ENCODE data around the gene PLD3.

PLD3 gene

GRCh38 chr19:40337107-40337506 lies 11.4 kb upstream of the PLD3 start:
- in situ Hi-C loops (cut with HindIII; ENCODE audit: low pct_unique_long_range_greater_than_20kb, low sequenced_read_pairs), result no loop called here
- TF ChIP-seq JUND (IDR thresholded peaks at IDR 0.05; ENCODE audit: low read depth), result no peak
- no peak for DNase-seq (ENCODE audit: low read depth in 1 of 2, low spot score in 1 of 2)

GRCh38 chr19:40337594-40337993 lies 10.9 kb upstream of the PLD3 start:
- DNase-seq (ENCODE audit: low read depth in 1 of 2, low spot score in 1 of 2), result no peak
- TF ChIP-seq JUND (IDR thresholded peaks at IDR 0.05; ENCODE audit: low read depth), result no peak
- in situ Hi-C loops (cut with HindIII; ENCODE audit: low pct_unique_long_range_greater_than_20kb, low sequenced_read_pairs), result no loop called here

GRCh38 chr19:40339018-40339728 lies 9.3 kb upstream of the PLD3 start:
- in situ Hi-C loops (cut with HindIII; ENCODE audit: low pct_unique_long_range_greater_than_20kb, low sequenced_read_pairs), result no loop called here
- TF ChIP-seq JUND (IDR thresholded peaks at IDR 0.05; ENCODE audit: low read depth), result no peak
- DNase-seq (ENCODE audit: low read depth in 1 of 2, low spot score in 1 of 2), result no peak

- in situ Hi-C loops (cut with HindIII; ENCODE audit: low pct_unique_long_range_greater_than_20kb, low sequenced_read_pairs), result no loop called here
- no peak for TF ChIP-seq JUND (IDR thresholded peaks at IDR 0.05; ENCODE audit: low read depth)
- DNase-seq (ENCODE audit: low read depth in 1 of 2, low spot score in 1 of 2), result peak in 1 of 2 experiments; percentile 40
These were observed 6.7 kb upstream of the PLD3 start for GRCh38 chr19:40341601-40342482.

- no peak for TF ChIP-seq JUND (IDR thresholded peaks at IDR 0.05; ENCODE audit: low read depth)
- DNase-seq (ENCODE audit: low read depth in 1 of 2, low spot score in 1 of 2), result no peak
- in situ Hi-C loops (cut with HindIII; ENCODE audit: low pct_unique_long_range_greater_than_20kb, low sequenced_read_pairs), result no loop called here
These were observed 5.7 kb upstream of the PLD3 start for GRCh38 chr19:40342644-40343311.

GRCh38 chr19:40344422-40344821 lies 4.1 kb upstream of the PLD3 start:
- peak in 1 of 2 experiments; percentile 55 for DNase-seq (ENCODE audit: low read depth in 1 of 2, low spot score in 1 of 2)
- TF ChIP-seq JUND (IDR thresholded peaks at IDR 0.05; ENCODE audit: low read depth), result no peak
- in situ Hi-C loops (cut with HindIII; ENCODE audit: low pct_unique_long_range_greater_than_20kb, low sequenced_read_pairs), result no loop called here

- in situ Hi-C loops (cut with HindIII; ENCODE audit: low pct_unique_long_range_greater_than_20kb, low sequenced_read_pairs), result no loop called here
- DNase-seq (ENCODE audit: low read depth in 1 of 2, low spot score in 1 of 2), result peak in 1 of 2 experiments; percentile 45
- no peak for TF ChIP-seq JUND (IDR thresholded peaks at IDR 0.05; ENCODE audit: low read depth)
These were observed 539 bp downstream of the PLD3 start for GRCh38 chr19:40348961-40349507.

GRCh38 chr19:40355975-40356680 lies 7.6 kb downstream of the PLD3 start:
- DNase-seq (ENCODE audit: low read depth in 1 of 2, low spot score in 1 of 2), result no peak
- no peak for TF ChIP-seq JUND (IDR thresholded peaks at IDR 0.05; ENCODE audit: low read depth)
- in situ Hi-C loops (cut with HindIII; ENCODE audit: low pct_unique_long_range_greater_than_20kb, low sequenced_read_pairs), result no loop called here

- in situ Hi-C loops (cut with HindIII; ENCODE audit: low pct_unique_long_range_greater_than_20kb, low sequenced_read_pairs), result no loop called here
- DNase-seq (ENCODE audit: low read depth in 1 of 2, low spot score in 1 of 2), result no peak
- TF ChIP-seq JUND (IDR thresholded peaks at IDR 0.05; ENCODE audit: low read depth), result no peak
These were observed 8.4 kb downstream of the PLD3 start for GRCh38 chr19:40356681-40357595.

GRCh38 chr19:40357640-40358039 lies 9.1 kb downstream of the PLD3 start:
- no peak for DNase-seq (ENCODE audit: low read depth in 1 of 2, low spot score in 1 of 2)
- no peak for TF ChIP-seq JUND (IDR thresholded peaks at IDR 0.05; ENCODE audit: low read depth)
- in situ Hi-C loops (cut with HindIII; ENCODE audit: low pct_unique_long_range_greater_than_20kb, low sequenced_read_pairs), result no loop called here

- in situ Hi-C loops (cut with HindIII; ENCODE audit: low pct_unique_long_range_greater_than_20kb, low sequenced_read_pairs), result no loop called here
- TF ChIP-seq JUND (IDR thresholded peaks at IDR 0.05; ENCODE audit: low read depth), result no peak
- DNase-seq (ENCODE audit: low read depth in 1 of 2, low spot score in 1 of 2), result no peak
These were observed 10.3 kb downstream of the PLD3 start for GRCh38 chr19:40358773-40359172.

All from T47D (cell line).